Memory B cell (primary cell): ENCODE measurements around the gene GLG1.
"Not testable (repeated sequence)": the region's sequence is repeated elsewhere in the genome, so short reads cannot be mapped to it uniquely, and the experiment has no call there.

Experiments
- ATAC-seq: fragments of 150-1000 bp; cut with Tn5 transposase; 2 replicates; pipeline ENCODE4 v1.10.0; 2021; ENCODE audit warnings: low read depth, mild to moderate bottlenecking, moderate library complexity
- DNase-seq, 2 donors: peaks; one replicate each; pipeline ENCODE4 v3.0.0; 2022; ENCODE audit warnings: low spot score in 2 of 2
- H3K27ac Mint-ChIP-seq: one replicate; pipeline ENCODE4 v1.8.0; 2022; ENCODE audit warnings: mild to moderate bottlenecking, moderate library complexity, mixed read lengths
- H3K27me3 Mint-ChIP-seq: one replicate; pipeline ENCODE4 v1.8.0; 2022; ENCODE audit warnings: mixed read lengths
- H3K36me3 Mint-ChIP-seq: one replicate; pipeline ENCODE4 v1.8.0; 2022; ENCODE audit warnings: mild to moderate bottlenecking, mixed read lengths
- H3K4me1 Mint-ChIP-seq: one replicate; pipeline ENCODE4 v1.8.0; 2022; ENCODE audit warnings: mixed read lengths
- H3K4me3 Mint-ChIP-seq: one replicate; pipeline ENCODE4 v1.8.0; 2022; ENCODE audit warnings: mild to moderate bottlenecking, moderate library complexity, mixed read lengths
- H3K9me3 Mint-ChIP-seq: one replicate; pipeline ENCODE4 v1.8.0; 2022; ENCODE audit warnings: mixed read lengths

GLG1 gene

DNA sequence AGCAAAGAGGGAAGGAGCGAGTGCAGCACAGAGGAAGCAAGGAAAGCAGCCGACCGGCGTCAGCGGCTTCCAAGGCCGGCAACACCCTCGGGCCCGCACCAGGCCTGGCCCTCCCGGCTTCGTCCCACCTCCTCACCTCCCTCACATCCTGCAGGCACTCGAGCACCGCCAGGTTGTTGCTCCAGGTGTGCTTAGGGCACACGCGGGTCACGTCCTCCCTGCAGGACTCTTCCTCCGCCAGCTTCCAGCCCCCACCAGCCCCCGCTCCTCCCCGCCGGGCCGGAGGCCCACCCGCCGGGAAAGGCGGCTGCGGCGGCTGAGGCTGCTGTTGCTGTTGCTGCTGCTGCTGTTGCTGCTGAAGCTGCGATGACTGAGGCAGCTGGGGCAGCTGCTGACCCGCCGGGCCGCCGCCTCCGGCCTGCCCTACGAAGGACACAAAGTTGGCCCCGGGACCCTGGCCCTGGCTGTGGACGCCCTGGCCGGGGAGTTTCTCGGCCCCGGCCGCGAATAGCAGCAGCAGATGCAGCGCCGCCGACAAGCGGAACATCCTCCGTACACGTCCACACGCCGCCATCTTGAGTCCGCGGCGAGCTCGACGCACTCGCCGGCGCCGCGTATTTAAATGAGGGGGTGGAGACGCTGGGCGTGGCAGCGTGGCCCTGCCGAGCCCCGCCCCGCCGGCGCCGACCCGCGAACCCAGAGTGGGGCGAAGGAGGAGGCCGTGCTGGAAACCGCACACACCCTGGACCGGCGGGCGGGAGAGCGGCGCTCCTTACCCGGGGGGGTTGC, at the start of gene GLG1:
Gene GLG1 (minus strand): TSS at position 594 of the 789 bp plus-strand sequence. CDS start 20 bp downstream, at position 574.
- Mint-ChIP-seq H3K9me3 (no peaks in the 10 kb centered on the region), H3K4me1 (peaks cover 31% of the 10 kb centered on the region), H3K4me3 (peak within 1 kb of the TSS; percentile 97), H3K27me3 (no peaks in the 10 kb centered on the region), H3K27ac (peak within 1 kb of the TSS; percentile 97), H3K36me3 (no peaks in the 10 kb centered on the region)
- ATAC-seq, result peak; percentile 97
- DNase-seq, result peak; percentile 86 to 91

DNA sequence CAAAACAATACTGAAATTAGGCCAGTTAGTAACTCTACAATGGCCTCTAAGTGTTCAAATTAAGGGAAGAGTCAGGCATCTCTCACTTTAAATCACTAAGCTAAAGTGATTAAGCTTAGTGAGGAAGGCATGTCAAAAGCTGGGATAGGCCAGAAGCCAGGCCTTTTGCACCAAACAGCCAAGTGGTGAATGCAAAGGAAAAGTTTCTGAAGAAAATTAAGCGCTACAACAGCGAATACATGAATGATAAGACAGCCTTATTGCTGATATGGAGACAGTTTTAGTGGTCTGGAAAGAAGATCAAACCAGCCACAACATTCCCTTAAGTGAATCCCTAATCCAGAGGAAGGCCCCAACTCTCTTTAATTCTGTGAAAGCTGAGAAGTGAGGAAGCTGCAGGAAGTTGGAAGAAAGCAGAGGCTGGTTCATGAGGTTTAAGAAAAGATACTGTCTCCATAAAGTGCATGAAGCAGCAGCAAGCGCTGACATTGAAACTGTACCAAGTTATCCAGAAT, 47.7 kb upstream of the GLG1 start:
- H3K36me3 Mint-ChIP-seq, result peaks cover 23% of the 10 kb centered on the region
- peak overlapping the region; percentile 22 for H3K27ac Mint-ChIP-seq
- H3K4me1 Mint-ChIP-seq, result peaks cover 31% of the 10 kb centered on the region
- H3K9me3 Mint-ChIP-seq, result no peaks in the 10 kb centered on the region
- H3K27me3 Mint-ChIP-seq, result no peaks in the 10 kb centered on the region
- DNase-seq, result no peak
- no peak for ATAC-seq
- no peak overlapping the region for H3K4me3 Mint-ChIP-seq

DNA sequence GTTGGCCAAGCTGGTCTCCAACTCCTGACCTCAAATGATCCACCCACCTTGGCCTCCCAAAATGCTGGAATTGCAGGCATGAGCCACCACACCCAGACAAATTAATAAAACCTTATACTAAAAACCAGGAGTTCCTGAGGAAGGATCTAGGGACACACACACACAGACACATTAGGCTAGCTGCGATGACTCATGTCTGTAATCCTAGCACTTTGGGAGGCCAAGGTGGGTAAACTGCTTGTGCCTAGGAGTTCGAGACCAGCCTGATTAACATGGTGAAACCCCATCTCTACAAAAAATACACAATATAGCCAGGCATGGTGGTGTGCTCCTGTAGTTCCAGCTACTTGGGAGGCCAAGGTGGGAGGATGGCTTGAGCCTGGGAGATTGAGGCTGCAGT, 46.0 kb upstream of the GLG1 start:
- ATAC-seq, H3K27me3 Mint-ChIP-seq, H3K9me3 Mint-ChIP-seq, DNase-seq, H3K4me3 Mint-ChIP-seq: not testable (repeated sequence)
- peak overlapping the region; percentile 53 for H3K27ac Mint-ChIP-seq
- peaks cover 18% of the 10 kb centered on the region for H3K36me3 Mint-ChIP-seq
- H3K4me1 Mint-ChIP-seq, result peaks cover 22% of the 10 kb centered on the region

DNA sequence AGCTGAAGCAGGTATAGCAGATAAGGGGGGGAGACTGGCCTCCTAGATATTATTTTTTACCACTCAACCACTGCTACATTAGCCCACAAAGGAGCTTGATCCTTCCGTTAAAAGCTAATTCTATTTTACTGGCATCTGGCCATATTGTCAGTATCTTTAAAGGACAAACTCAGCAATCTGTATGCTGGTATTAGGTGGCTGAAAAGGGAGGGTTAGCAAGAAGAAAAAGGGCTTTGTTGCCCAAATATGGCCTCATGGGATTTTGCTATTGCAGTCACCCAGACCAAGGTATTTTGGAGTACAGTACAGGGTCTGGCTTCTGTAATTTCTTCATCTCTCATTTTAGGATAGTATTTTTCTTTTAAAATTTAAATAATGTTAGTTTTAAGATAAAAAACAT, 45.3 kb upstream of the GLG1 start:
- ATAC-seq (no peak), DNase-seq (no peak)
- H3K4me1 Mint-ChIP-seq, result peaks cover 20% of the 10 kb centered on the region
- H3K27me3 Mint-ChIP-seq, result no peaks in the 10 kb centered on the region
- no peak overlapping the region for H3K4me3 Mint-ChIP-seq
- no peak overlapping the region for H3K27ac Mint-ChIP-seq
- no peaks in the 10 kb centered on the region for H3K9me3 Mint-ChIP-seq
- H3K36me3 Mint-ChIP-seq, result peaks cover 18% of the 10 kb centered on the region

DNA sequence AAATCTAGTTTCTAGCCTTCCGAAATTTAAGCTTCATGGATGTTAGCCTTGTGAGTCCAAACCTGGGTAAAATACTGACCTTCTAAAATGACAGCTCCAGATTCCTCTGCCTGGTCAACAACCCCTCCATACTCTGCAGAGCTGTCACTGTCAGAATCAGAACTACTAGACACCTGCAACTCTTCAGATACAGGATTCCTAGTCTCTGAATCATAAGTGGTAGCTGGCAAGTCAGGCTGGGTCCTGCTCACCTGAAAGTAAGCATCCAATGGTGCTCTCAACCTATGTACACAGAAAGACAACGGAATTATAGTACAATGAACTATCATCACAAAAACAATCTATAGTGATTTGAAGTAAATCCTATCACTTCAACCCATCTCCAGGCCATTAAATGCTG, 44.9 kb upstream of the GLG1 start:
- ATAC-seq (no peak), DNase-seq (no peak)
- Mint-ChIP-seq H3K4me3 (no peak overlapping the region), H3K27ac (no peak overlapping the region), H3K27me3 (no peaks in the 10 kb centered on the region), H3K9me3 (no peaks in the 10 kb centered on the region), H3K4me1 (peaks cover 19% of the 10 kb centered on the region), H3K36me3 (peaks cover 18% of the 10 kb centered on the region)

DNA sequence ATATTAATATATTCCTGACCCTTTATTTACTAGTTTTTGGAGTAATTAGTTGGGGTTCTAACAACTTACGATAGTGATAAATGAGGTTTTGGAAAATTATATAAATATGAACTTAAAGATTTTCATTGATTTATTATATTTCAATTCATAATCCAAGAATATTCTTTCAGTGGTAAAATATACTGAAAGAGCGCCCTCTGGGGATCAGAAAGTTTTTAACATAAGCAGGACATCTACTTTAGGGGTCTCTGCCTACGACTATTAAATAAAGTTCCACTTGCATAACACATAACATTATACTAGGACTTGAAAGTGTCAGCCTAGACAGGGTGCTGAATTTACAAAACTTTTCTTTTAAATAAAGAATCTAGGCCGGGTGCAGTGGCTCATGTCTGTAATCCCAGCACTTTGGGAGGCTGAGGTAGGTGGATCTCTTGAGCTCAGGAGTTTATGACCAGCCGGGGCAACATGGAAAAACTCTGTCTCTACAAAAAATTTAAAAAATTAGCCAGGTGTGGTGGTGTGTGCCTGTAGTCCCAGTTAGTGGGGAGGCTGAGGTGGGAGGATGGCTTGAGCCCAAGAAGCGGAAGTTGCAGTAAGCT, 44.2 kb upstream of the GLG1 start:
- peaks cover 18% of the 10 kb centered on the region for H3K36me3 Mint-ChIP-seq
- DNase-seq (peak in 1 of 2 donors; percentile 3), ATAC-seq (no peak)
- no peaks in the 10 kb centered on the region for H3K27me3 Mint-ChIP-seq
- H3K4me3 Mint-ChIP-seq, result no peak overlapping the region
- peaks cover 15% of the 10 kb centered on the region for H3K4me1 Mint-ChIP-seq
- H3K27ac Mint-ChIP-seq, result no peak overlapping the region
- no peaks in the 10 kb centered on the region for H3K9me3 Mint-ChIP-seq

DNA sequence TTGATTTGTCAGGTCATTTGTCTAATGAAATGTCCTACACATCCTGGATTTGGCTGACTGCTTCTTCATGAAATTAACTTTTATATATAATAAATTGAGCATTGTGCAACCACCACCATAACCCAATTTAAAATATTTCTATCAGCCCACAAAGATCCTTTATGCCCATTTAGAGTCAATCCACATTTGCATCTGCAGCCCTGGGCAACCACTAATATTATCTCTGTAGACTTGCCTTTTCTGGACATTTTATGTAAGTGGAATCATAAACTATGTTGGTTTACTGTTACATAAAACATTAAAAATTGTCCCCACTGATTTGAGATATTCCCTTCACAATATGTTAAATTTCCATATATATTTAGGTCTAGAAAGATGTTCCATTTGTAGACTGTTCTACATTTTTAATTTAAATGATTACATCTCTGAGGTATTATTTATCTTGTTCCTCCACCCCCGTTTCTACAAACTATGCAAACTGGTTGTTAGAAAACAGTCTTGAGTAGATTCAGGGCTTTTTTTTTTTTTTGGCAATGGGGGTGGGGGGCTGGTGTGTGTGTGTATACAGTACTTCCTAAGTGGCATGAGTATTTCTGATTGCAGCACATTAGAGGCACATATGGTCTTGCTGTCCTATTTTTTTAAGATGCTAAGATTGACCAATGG, 43.1 kb upstream of the GLG1 start:
- H3K36me3 Mint-ChIP-seq, result peaks cover 18% of the 10 kb centered on the region
- ATAC-seq (no peak), DNase-seq (no peak)
- H3K4me1 Mint-ChIP-seq, result peaks cover 15% of the 10 kb centered on the region
- no peak overlapping the region for H3K4me3 Mint-ChIP-seq
- H3K27me3 Mint-ChIP-seq, result no peaks in the 10 kb centered on the region
- no peak overlapping the region for H3K27ac Mint-ChIP-seq
- no peaks in the 10 kb centered on the region for H3K9me3 Mint-ChIP-seq

DNA sequence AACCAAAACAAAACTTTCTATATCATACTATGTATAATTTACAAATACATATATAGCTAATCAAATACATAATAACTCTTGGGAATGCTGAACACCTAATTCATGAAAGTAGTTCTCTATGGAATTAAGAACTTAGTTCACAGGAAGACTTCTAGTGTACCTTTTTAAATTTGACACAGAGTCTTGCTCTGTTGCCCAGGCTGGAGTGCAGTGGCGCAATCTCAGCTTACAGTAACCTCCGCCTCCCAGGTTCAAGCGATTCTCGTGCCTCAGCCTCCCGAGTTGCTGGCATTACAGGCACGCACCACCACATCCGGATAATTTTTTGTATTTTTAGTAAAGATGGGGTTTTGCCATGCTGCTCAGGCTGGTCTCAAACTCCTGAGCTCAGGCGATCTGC, 35.1 kb upstream of the GLG1 start:
- Mint-ChIP-seq H3K27me3 (no peaks in the 10 kb centered on the region), H3K36me3 (peaks cover 15% of the 10 kb centered on the region), H3K4me3 (no peak overlapping the region), H3K9me3 (no peaks in the 10 kb centered on the region), H3K27ac (no peak overlapping the region), H3K4me1 (no peaks in the 10 kb centered on the region)
- no peak for DNase-seq
- no peak for ATAC-seq

DNA sequence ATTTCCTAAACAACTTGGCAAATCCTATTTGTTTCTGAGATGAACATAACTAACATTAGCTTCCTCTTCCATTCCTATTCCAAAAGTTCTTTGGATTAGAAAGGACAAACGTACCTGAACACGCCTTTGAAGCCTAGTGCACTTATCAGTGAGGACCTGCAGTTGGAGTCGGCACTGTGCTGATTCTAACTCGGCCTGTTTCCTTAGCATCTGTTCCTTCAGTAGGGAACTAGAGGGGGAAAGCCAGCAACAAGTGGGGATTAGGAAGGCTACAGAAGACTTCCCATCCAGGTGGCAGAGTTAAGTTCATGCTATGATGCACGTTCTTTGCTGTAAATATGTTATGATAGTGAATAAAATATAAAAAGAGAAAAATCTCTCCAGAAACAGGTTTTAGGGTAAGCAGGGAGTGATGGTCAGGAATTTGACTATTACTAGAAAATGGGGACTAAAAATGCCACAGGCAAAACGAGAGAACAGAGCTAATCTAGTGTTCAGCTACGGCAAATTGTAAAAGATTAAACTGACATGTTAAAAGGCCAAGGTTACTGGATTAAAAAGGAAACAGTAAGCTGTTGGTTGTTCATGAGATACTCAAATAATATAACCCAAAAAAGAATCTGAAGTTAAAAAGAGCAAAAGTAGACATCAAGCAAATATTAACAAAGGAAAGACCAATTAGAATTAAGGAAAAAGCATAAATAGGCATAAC, 31.0 kb upstream of the GLG1 start:
- H3K4me3 Mint-ChIP-seq, result no peak overlapping the region
- peak overlapping the region; percentile 32 for H3K27ac Mint-ChIP-seq
- H3K4me1 Mint-ChIP-seq, result no peaks in the 10 kb centered on the region
- H3K27me3 Mint-ChIP-seq, result no peaks in the 10 kb centered on the region
- DNase-seq, result no peak
- peaks cover 8% of the 10 kb centered on the region for H3K36me3 Mint-ChIP-seq
- ATAC-seq, result no peak
- H3K9me3 Mint-ChIP-seq, result no peaks in the 10 kb centered on the region

DNA sequence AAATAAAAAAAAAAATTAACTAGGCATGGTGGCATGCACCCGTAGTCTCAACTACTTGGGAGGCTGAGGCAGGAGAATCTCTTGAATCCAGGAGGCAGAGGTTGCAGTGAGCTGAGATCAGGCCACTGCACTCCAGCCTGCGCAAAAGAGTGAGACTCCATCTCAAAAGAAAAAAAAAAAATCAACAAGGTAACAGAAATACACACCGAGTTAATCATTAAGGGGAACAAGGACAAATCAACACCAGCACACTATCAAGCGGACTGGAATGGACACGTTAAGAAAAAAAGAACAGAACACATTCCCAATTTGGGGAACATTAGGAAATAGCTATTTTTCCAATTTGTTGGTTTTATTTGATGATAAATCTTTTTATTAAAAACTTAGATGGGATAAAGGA, 28.4 kb upstream of the GLG1 start:
- H3K4me3 Mint-ChIP-seq, result no peak overlapping the region
- no peaks in the 10 kb centered on the region for H3K27me3 Mint-ChIP-seq
- no peaks in the 10 kb centered on the region for H3K9me3 Mint-ChIP-seq
- ATAC-seq, result no peak
- H3K36me3 Mint-ChIP-seq, result peaks cover 15% of the 10 kb centered on the region
- no peaks in the 10 kb centered on the region for H3K4me1 Mint-ChIP-seq
- no peak overlapping the region for H3K27ac Mint-ChIP-seq
- DNase-seq, result no peak

DNA sequence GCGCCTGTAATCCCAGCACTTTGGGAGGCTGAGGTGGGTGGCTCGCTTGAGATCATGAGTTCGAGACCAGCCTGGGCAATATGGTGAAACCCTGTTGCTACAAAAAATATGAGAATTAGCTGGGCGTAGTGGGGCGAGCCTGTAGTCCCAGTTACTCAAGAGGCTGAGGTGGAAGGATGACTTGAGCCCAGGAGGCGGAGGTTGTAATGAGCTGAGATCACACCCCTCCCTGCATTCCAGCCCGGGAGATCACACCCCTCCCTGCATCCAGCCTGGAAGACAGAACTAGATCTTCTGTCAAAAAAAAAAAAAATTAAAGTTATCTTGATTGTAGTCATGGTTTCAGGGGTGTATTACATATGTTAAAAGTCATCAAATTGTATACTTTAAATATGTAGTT, 26.8 kb upstream of the GLG1 start:
- ATAC-seq, result no peak
- peaks cover 18% of the 10 kb centered on the region for H3K36me3 Mint-ChIP-seq
- H3K4me3 Mint-ChIP-seq, result no peak overlapping the region
- H3K27me3 Mint-ChIP-seq, result no peaks in the 10 kb centered on the region
- no peak overlapping the region for H3K27ac Mint-ChIP-seq
- no peaks in the 10 kb centered on the region for H3K4me1 Mint-ChIP-seq
- no peaks in the 10 kb centered on the region for H3K9me3 Mint-ChIP-seq
- DNase-seq, result no peak

DNA sequence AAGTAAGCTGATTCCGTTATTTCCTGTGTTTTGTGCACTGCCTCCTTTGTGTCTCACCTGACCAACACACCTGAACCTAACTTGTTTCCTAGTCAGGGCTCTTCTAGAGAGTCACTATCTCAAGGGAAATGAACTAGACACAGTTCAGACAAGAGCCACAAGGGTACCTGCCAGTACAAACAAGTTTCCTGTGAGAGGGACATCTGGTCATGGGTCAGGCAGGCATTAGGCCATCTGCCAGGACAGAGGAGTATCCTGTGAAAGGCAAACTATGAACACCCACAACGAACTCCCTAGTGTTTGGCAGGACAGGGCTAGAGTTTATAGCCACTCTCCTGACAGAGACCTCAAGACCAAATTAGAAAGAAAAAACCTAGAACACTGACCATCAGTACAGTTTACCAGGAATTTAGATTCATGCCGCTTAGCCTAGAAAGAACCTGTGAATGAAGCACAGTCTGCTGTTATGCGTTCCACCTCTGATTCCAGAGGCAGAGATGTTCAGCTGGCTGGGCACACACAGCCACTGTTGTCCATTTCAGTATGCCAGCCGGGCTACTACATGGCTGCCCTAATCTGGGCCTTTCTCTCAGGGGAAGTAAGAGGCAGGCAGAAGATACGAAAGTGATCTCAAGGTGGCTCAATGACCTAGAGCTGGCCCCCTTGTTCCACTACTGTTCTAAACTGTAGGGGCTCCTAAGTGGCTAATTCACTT, 20.7 kb upstream of the GLG1 start:
- H3K27me3 Mint-ChIP-seq, result no peaks in the 10 kb centered on the region
- peaks cover 30% of the 10 kb centered on the region for H3K36me3 Mint-ChIP-seq
- H3K4me3 Mint-ChIP-seq, result no peak overlapping the region
- H3K27ac Mint-ChIP-seq, result peak overlapping the region; percentile 75
- DNase-seq, result no peak
- no peak for ATAC-seq
- peaks cover 2% of the 10 kb centered on the region for H3K4me1 Mint-ChIP-seq
- H3K9me3 Mint-ChIP-seq, result no peaks in the 10 kb centered on the region

DNA sequence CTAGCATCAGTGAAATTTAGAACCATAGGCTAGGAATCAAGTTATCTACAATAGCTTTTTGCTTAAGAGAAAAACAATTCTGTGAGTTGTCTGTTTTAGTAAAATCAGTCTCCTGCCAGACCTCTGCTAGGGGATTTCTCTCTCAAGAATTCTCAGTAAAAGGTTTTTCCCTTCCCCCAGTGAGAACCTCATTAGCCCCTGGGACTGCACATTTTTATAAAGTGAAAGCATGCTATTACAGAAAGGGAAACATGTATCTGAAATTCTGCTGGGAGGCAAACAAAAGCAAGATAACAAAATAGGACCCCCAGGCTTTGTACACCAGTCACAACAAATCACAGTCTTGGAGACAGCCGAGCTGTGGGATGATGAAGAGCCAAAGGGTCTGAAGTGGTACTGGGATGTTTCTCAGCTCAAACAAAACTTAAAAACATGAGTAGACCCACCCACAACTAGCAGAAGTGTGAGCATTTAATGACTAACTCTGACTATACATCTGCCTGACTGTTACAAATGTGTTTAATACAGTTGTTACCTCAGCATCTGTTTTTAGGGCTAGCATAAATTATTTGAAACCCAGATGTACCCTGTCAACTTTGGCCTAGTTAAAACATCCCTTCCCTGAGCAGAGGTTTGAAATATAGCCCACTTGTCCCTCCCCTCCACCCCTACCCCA, 20.0 kb upstream of the GLG1 start:
- H3K27ac Mint-ChIP-seq, result peak overlapping the region; percentile 75
- H3K4me3 Mint-ChIP-seq, result no peak overlapping the region
- peaks cover 2% of the 10 kb centered on the region for H3K4me1 Mint-ChIP-seq
- H3K36me3 Mint-ChIP-seq, result peaks cover 26% of the 10 kb centered on the region
- no peaks in the 10 kb centered on the region for H3K9me3 Mint-ChIP-seq
- DNase-seq, result no peak
- no peaks in the 10 kb centered on the region for H3K27me3 Mint-ChIP-seq
- ATAC-seq, result no peak
